Stimulated activated CD8-positive, alpha-beta memory T cell treated with anti-CD3 and anti-CD28 coated beads, Interleukin-15, amount 100 ng/mL, for 1 hour (primary cell): ENCODE data around the gene SFSWAP.
"Not testable (repeated sequence)": the region's sequence is repeated elsewhere in the genome, so short reads cannot be mapped to it uniquely, and the experiment has no call there.

Experiments
- DNase-seq: peaks from one replicate; pipeline ENCODE4 v3.0.0-alpha.2; 2020; ENCODE audit warnings: low read depth

The SFSWAP gene

GRCh38 chr12:131736446-131737149 lies 25.7 kb downstream of the SFSWAP start:
- no peak for DNase-seq

GRCh38 chr12:131737150-131737827 lies 26.4 kb downstream of the SFSWAP start:
- DNase-seq, result no peak

- no peak for DNase-seq
Observed at GRCh38 chr12:131738196-131738595, 27.3 kb downstream of the SFSWAP start.

- DNase-seq, result no peak
Observed at GRCh38 chr12:131740626-131741025, 29.7 kb downstream of the SFSWAP start.

GRCh38 chr12:131742761-131743160 lies 31.9 kb downstream of the SFSWAP start:
- DNase-seq, result not testable (repeated sequence)

- not testable (repeated sequence) for DNase-seq
Observed at GRCh38 chr12:131743410-131743809, 32.5 kb downstream of the SFSWAP start.

GRCh38 chr12:131743880-131744279 lies 33.0 kb downstream of the SFSWAP start:
- not testable (repeated sequence) for DNase-seq

- not testable (repeated sequence) for DNase-seq
Observed at GRCh38 chr12:131744675-131745074, 33.8 kb downstream of the SFSWAP start.

GRCh38 chr12:131745706-131746105 lies 34.8 kb downstream of the SFSWAP start:
- no peak for DNase-seq

- no peak for DNase-seq
Observed at GRCh38 chr12:131747276-131748177, 36.6 kb downstream of the SFSWAP start.

- no peak for DNase-seq
Observed at GRCh38 chr12:131749618-131750315, 38.9 kb downstream of the SFSWAP start.

- DNase-seq, result no peak
Observed at GRCh38 chr12:131751335-131751734, 40.4 kb downstream of the SFSWAP start.

GRCh38 chr12:131752451-131752850 lies 41.6 kb downstream of the SFSWAP start:
- DNase-seq, result no peak

- no peak for DNase-seq
Observed at GRCh38 chr12:131753005-131753404, 42.1 kb downstream of the SFSWAP start.

GRCh38 chr12:131753757-131754156 lies 42.9 kb downstream of the SFSWAP start:
- DNase-seq, result no peak

- DNase-seq, result no peak
Observed at GRCh38 chr12:131754184-131754583, 43.3 kb downstream of the SFSWAP start.

GRCh38 chr12:131755305-131756113 lies 44.6 kb downstream of the SFSWAP start:
- DNase-seq, result no peak

- DNase-seq, result no peak
Observed at GRCh38 chr12:131756441-131756840, 45.6 kb downstream of the SFSWAP start.

GRCh38 chr12:131757111-131757510 lies 46.2 kb downstream of the SFSWAP start:
- DNase-seq, result no peak

GRCh38 chr12:131758016-131758739 lies 47.3 kb downstream of the SFSWAP start:
- DNase-seq, result no peak
